GM12878 (cell line): ENCODE measurements around the gene CREB3L4. TPM values are rescaled to one million over a fixed set of nuclear protein-coding genes. Genes with fewer than 3 reads are reported as not detected.

ENCODE experiments used
- ATAC-seq: fragments of 200-7000 bp; cut with Tn5 transposase; 3 replicates; pipeline ENCODE4 v1.9.1; 2020; ENCODE audit warnings: mild to moderate bottlenecking, moderate library complexity
- BruUV-seq: library from RNA; stranded (reverse); fragments of 400-500 nt; replicated peaks from 2 replicates; lab custom pipeline; 2021; lab: Mats Ljungman, UMichigan
- CTCF ChIA-PET: fragments of 300-600 bp; sonication (Branson Sonifier 250); formaldehyde crosslinking; extraction: SDS; loops from one replicate; lab custom pipeline; 2021; ENCODE audit warnings: inconsistent platforms; lab: Yijun Ruan, JAX
- POLR2A ChIA-PET: fragments of 350-600 bp; formaldehyde crosslinking; extraction: SDS; loops from one replicate; lab custom pipeline; 2021; ENCODE audit warnings: inconsistent platforms; lab: Charles Lee
- RAD21 ChIA-PET: fragments of 300-600 bp; sonication (Branson Sonifier 250); formaldehyde crosslinking; loops from one replicate; lab custom pipeline; 2023; ENCODE audit warnings: antibody characterized with exemption; ENCODE audit not compliant: unreplicated experiment; lab: Charles Lee
- SMC1A ChIA-PET: fragments of 300-600 bp; sonication (Branson Sonifier 250); formaldehyde crosslinking; loops from one replicate; lab custom pipeline; 2023; ENCODE audit not compliant: unreplicated experiment, uncharacterized antibody; lab: Charles Lee
- DNase-seq: peaks from one replicate; pipeline ENCODE4 v3.0.0-alpha.2; 2011; ENCODE audit warnings: low read depth, low spot score
- FAIRE-seq: peaks from 3 replicates; lab custom pipeline; 2011; peaks lifted over from hg19 to GRCh38; lab: Jason Lieb, UNC
- H2AFZ ChIP-seq: 2 replicates; pipeline ENCODE4 v1.6.0; 2011; ENCODE audit warnings: low read depth, low read length, control low read depth; ENCODE audit not compliant: control insufficient read depth
- H3K27ac ChIP-seq: 2 replicates; pipeline ENCODE4 v1.5.1; 2011; ENCODE audit warnings: control low read depth; ENCODE audit not compliant: control insufficient read depth, insufficient read depth
- H3K27me3 ChIP-seq, 2 experiments: replicated peaks in 1 of 2; 2 replicates each; pipeline versions ENCODE4 v1.6.0 to v1.6.1; 2011; ENCODE audit warnings: low read length in 1 of 2; ENCODE audit not compliant: control insufficient read depth in 2 of 2, insufficient read depth in 2 of 2
- H3K36me3 ChIP-seq, 2 experiments: 2 replicates each; pipeline ENCODE4 v1.5.1; 2011; ENCODE audit warnings: low read length in 1 of 2; ENCODE audit not compliant: control insufficient read depth in 2 of 2, insufficient read depth in 2 of 2
- H3K4me1 ChIP-seq: 2 replicates; pipeline ENCODE4 v1.6.1; 2011; ENCODE audit warnings: mild to moderate bottlenecking, low read length, moderate library complexity, mixed read lengths; ENCODE audit not compliant: control insufficient read depth, insufficient read depth
- H3K4me2 ChIP-seq: 2 replicates; pipeline ENCODE4 v1.6.0; 2011; ENCODE audit warnings: control low read depth; ENCODE audit not compliant: control insufficient read depth, insufficient read depth
- H3K4me3 ChIP-seq: fragments of 200-600 bp; sonication (generic); 2 replicates; pipeline ENCODE4 v1.5.1; 2016
- H3K79me2 ChIP-seq: 2 replicates; pipeline ENCODE4 v1.6.0; 2011; ENCODE audit warnings: low read length; ENCODE audit not compliant: control insufficient read depth, insufficient read depth
- H3K9ac ChIP-seq: 2 replicates; pipeline ENCODE4 v1.8.0; 2011; ENCODE audit warnings: low read length, control low read depth, mixed read lengths; ENCODE audit not compliant: control insufficient read depth, insufficient read depth
- H3K9me3 ChIP-seq: replicated peaks from 3 replicates; pipeline ENCODE4 v1.5.1; 2011; ENCODE audit warnings: mild to moderate bottlenecking, low read length; ENCODE audit not compliant: control insufficient read depth, insufficient read depth
- H4K20me1 ChIP-seq: 2 replicates; pipeline ENCODE4 v1.6.0; 2011; ENCODE audit not compliant: control insufficient read depth, insufficient read depth
- BMI1 ChIP-seq: fragments of 450-650 bp; IDR thresholded peaks from 2 replicates; pipeline ENCODE4 v1.6.1; 2016; ENCODE audit warnings: mild to moderate bottlenecking, moderate library complexity, borderline replicate concordance
- ETV6 ChIP-seq, 2 experiments: fragments of 450-650 bp in 1 of 2; IDR thresholded peaks in 1 of 2; conservative IDR thresholded peaks in 1 of 2; 2 replicates each; pipeline ENCODE4 v1.6.1; 2014; ENCODE audit warnings: antibody characterized with exemption in 1 of 2, borderline replicate concordance in 1 of 2, low read depth in 1 of 2, mild to moderate bottlenecking in 1 of 2, moderate library complexity in 1 of 2
- LARP7 ChIP-seq: fragments of 450-650 bp; IDR thresholded peaks from 2 replicates; pipeline ENCODE4 v1.6.1; 2017; ENCODE audit warnings: mild to moderate bottlenecking
- POU2F2 ChIP-seq: IDR thresholded peaks from 3 replicates; pipeline ENCODE4 v1.6.1; 2011; ENCODE audit warnings: low read depth, mild to moderate bottlenecking, low read length, borderline replicate concordance
- SMAD5 ChIP-seq: IDR thresholded peaks from 2 replicates; pipeline ENCODE4 v1.6.1; 2016; ENCODE audit warnings: antibody characterized with exemption, low read depth
- SREBF2 ChIP-seq: IDR thresholded peaks from 2 replicates; pipeline ENCODE4 v1.6.1; 2012; ENCODE audit warnings: mild to moderate bottlenecking, low read length
- YY1 ChIP-seq: IDR thresholded peaks from 2 replicates; pipeline ENCODE4 v1.6.1; 2011; ENCODE audit warnings: low read depth, mild to moderate bottlenecking, low read length
- ZNF207 ChIP-seq: fragments of 450-650 bp; IDR thresholded peaks from 2 replicates; pipeline ENCODE4 v1.6.1; 2014; ENCODE audit warnings: antibody characterized with exemption, mild to moderate bottlenecking, borderline replicate concordance
- WGBS: methylation state at CpG from one replicate; pipeline ENCODE4 v1.1.6; 2016; ENCODE audit warnings: low lambda C conversion rate; ENCODE audit not compliant: insufficient replicate concordance, insufficient coverage; ENCODE audit errors: missing lambda C conversion rate; 5-methylcytosine and 5-hydroxymethylcytosine counted together
- in situ Hi-C: fragments of 300-500 bp; cut with MboI; formaldehyde crosslinking; loops from 9 replicates; pipeline ENCODE4 v1.14.3; 2018; ENCODE audit warnings: mixed read lengths
- intact Hi-C: fragments of 100-400 bp; cut with micrococcal nuclease; formaldehyde crosslinking; loops from one replicate; pipeline ENCODE4 v1.14.2; 2022; ENCODE audit not compliant: unreplicated experiment
- polyA plus RNA-seq, 11 experiments: library from polyadenylated mRNA; depleted of rRNA in 4 of 11; unstranded in 6 of 11; stranded (reverse) in 5 of 11; fragments of >200 nt; fragmentation: Nextera tagmentation in 4 of 11; fragmentation: Illumina TruSeq in 1 of 11; extraction: Ambion mirVana in 4 of 11; extraction: Trizol in 1 of 11; gene quantifications; 1 replicate in 1 of 11; 2 replicates in 10 of 11; pipeline versions ENCODE4 v1.2.1 to v1.2.3, GENCODE V29; 2011 to 2016; ENCODE audit warnings: inconsistent platforms in 2 of 11, missing spikeins in 2 of 11, low read depth in 1 of 11
- total RNA-seq, 4 experiments: library from RNA; depleted of rRNA in 3 of 4; stranded (reverse); fragments of >200 nt in 3 of 4; fragmentation: Illumina TruSeq in 1 of 4; extraction: Trizol in 1 of 4; gene quantifications; 2 replicates each; pipeline versions ENCODE4 v1.2.1 to v1.2.3, GENCODE V29; 2013 to 2021
- TF ChIP-seq, protein P1 (sequence below), 3 experiments: IDR thresholded peaks in 2 of 3; conservative IDR thresholded peaks in 1 of 3; 2 replicates each; pipeline ENCODE4 v1.5.1; 2011; ENCODE audit warnings: low read depth in 3 of 3, low read length in 3 of 3, mild to moderate bottlenecking in 3 of 3, control low read depth in 2 of 3, moderate library complexity in 2 of 3, inconsistent platforms in 1 of 3, mixed read lengths in 1 of 3; ENCODE audit not compliant: control insufficient read depth in 2 of 3, insufficient read depth in 1 of 3; ENCODE audit errors: extremely low read depth in 1 of 3
- TF ChIP-seq, protein P2 (sequence below): fragments of 450-650 bp; IDR thresholded peaks from 2 replicates; pipeline ENCODE4 v1.6.1; 2017; ENCODE audit warnings: mild to moderate bottlenecking
- TF ChIP-seq, protein P3 (sequence below): fragments of 450-650 bp; IDR thresholded peaks from 2 replicates; pipeline ENCODE4 v1.6.1; 2016; ENCODE audit warnings: mild to moderate bottlenecking

CREB3L4 gene
- total and polyA plus RNA-seq, 10 of the 15 experiments (the other 5 are each of a cell fraction or from before 2014, with no cell fraction given) = 9.7 to 14.0 (median 12.1) TPM

DNA sequence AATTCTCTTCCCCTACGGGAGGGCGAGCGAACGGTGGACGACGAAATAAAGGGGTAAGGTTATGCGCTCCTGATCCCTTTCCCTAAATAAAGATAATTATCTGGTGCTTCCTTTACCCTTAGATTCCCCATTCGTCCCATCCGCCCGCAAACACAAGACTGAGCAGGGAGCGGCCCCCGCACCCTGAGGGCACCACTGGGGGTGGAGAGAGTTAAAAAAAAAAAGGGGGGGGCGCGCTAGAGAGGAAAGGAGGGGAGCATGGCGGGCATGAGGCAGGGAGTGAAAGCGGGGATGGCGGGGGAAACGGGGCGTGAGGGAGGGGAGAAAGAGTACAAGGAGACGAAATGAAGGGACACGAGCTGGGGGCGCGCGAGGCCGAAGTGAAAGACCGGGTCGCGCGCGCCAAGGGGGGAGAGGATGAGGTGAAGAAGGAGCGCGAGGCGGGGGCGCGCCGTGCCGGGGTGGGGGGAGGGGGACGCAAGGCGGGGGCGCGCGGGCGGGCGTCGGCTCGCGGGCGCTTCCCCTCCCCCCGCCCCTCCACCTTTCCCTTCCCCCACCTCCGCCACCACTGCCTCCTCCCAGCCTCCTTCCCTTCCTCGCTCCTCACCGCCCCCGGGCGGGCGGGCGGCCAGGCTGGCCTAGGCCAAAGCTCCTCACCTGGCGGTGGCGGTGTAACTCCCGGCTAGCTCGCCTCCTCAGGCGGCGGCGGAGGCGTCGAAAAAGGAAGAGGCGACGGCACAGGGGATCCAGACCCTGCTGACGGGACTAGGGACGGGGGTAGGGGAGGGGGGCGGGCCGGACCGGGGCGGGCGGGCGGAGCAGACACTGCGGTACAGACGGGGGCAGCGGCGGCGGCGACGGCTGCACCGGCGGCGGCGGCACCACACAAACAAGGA lies 45.4 kb upstream of the CREB3L4 start:
- RAD21 ChIA-PET = interaction anchor here (0.5 to 6.4 kb wide), 21 partner anchors 12 to 190 kb away, joined by 3 to 55 read pairs (median 6); partner anchors contain the start of genes DENND4B, JTB, RAB13 and RPS27
- WGBS = 1% methylated on average over 21 of the region's 86 CpGs
- peak; percentile 56 for ATAC-seq
- H2AFZ ChIP-seq = no peak overlapping the region
- CTCF ChIA-PET = interaction anchor here (0.6 to 14.9 kb wide), 20 partner anchors 12 to 469 kb away, joined by 3 to 138 read pairs (median 7); partner anchors contain the start of genes CREB3L4, DENND4B, RAB13 and S100A13
- H3K36me3 ChIP-seq = peaks cover 0 to 7% of the 10 kb centered on the region in 2 experiments; a peak in 2 of 4 replicates
- H3K9ac ChIP-seq = peak overlapping the region; percentile 78
- H3K27me3 ChIP-seq = no peaks in the 10 kb centered on the region
- H4K20me1 ChIP-seq = no peaks in the 10 kb centered on the region
- peak overlapping the region; percentile 93 for H3K4me2 ChIP-seq
- intact Hi-C loops = loop anchor here (2.0 to 5.0 kb wide), 5 partner anchors 22 to 194 kb away; partner anchors contain the start of genes INTS3 and RAB13
- in situ Hi-C loops = no loop called here
- no peaks in the 10 kb centered on the region for H3K9me3 ChIP-seq
- SMC1A ChIA-PET = interaction anchor here (0.9 to 7.7 kb wide), 18 partner anchors 13 to 130 kb away, joined by 3 to 59 read pairs (median 5); partner anchors contain the start of genes CREB3L4, DENND4B, RAB13 and RPS27
- peaks cover 3% of the 10 kb centered on the region; the same call in 1 of the 2 replicates for H3K4me1 ChIP-seq
- POLR2A ChIA-PET = interaction anchor here (0.9 to 10.1 kb wide), 13 partner anchors 22 to 106 kb away, joined by 3 to 83 read pairs (median 6); partner anchors contain the start of genes CREB3L4, DENND4B, JTB and SLC39A1
- no peak for FAIRE-seq
- no TSS peak for BruUV-seq
- peaks cover 58% of the 10 kb centered on the region for H3K79me2 ChIP-seq
- H3K27ac ChIP-seq = peak overlapping the region; percentile 83
- DNase-seq = no peak
- peak overlapping the region; percentile 98 for H3K4me3 ChIP-seq
- TF ChIP-seq SREBF2 (no peak), ZNF207 (no peak), ETV6 (conservative IDR thresholded peaks at IDR 0.05 in 1 of 2, IDR thresholded peaks at IDR 0.05 in 1 of 2; ENCODE audit: borderline replicate concordance in 1 of 2, low read depth in 1 of 2) (no peak), LARP7 (no peak), YY1 (peak; percentile 22; the same call in 1 of the 2 replicates), POU2F2 (no peak), SMAD5 (no peak), BMI1 (no peak)
- TF ChIP-seq, protein P1, sequence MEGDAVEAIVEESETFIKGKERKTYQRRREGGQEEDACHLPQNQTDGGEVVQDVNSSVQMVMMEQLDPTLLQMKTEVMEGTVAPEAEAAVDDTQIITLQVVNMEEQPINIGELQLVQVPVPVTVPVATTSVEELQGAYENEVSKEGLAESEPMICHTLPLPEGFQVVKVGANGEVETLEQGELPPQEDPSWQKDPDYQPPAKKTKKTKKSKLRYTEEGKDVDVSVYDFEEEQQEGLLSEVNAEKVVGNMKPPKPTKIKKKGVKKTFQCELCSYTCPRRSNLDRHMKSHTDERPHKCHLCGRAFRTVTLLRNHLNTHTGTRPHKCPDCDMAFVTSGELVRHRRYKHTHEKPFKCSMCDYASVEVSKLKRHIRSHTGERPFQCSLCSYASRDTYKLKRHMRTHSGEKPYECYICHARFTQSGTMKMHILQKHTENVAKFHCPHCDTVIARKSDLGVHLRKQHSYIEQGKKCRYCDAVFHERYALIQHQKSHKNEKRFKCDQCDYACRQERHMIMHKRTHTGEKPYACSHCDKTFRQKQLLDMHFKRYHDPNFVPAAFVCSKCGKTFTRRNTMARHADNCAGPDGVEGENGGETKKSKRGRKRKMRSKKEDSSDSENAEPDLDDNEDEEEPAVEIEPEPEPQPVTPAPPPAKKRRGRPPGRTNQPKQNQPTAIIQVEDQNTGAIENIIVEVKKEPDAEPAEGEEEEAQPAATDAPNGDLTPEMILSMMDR (IDR thresholded peaks at IDR 0.05 in 2 of 3, conservative IDR thresholded peaks at IDR 0.05 in 1 of 3; ENCODE audit: control insufficient read depth in 2 of 3, extremely low read depth in 1 of 3, insufficient read depth in 1 of 3, low read depth in 3 of 3, low read length in 3 of 3) = peak in 2 of 3 experiments; percentile 31 to 37; a peak in 3 of 6 replicates
- TF ChIP-seq, protein P2, sequence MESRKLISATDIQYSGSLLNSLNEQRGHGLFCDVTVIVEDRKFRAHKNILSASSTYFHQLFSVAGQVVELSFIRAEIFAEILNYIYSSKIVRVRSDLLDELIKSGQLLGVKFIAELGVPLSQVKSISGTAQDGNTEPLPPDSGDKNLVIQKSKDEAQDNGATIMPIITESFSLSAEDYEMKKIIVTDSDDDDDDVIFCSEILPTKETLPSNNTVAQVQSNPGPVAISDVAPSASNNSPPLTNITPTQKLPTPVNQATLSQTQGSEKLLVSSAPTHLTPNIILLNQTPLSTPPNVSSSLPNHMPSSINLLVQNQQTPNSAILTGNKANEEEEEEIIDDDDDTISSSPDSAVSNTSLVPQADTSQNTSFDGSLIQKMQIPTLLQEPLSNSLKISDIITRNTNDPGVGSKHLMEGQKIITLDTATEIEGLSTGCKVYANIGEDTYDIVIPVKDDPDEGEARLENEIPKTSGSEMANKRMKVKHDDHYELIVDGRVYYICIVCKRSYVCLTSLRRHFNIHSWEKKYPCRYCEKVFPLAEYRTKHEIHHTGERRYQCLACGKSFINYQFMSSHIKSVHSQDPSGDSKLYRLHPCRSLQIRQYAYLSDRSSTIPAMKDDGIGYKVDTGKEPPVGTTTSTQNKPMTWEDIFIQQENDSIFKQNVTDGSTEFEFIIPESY = no peak
- TF ChIP-seq, protein P3, sequence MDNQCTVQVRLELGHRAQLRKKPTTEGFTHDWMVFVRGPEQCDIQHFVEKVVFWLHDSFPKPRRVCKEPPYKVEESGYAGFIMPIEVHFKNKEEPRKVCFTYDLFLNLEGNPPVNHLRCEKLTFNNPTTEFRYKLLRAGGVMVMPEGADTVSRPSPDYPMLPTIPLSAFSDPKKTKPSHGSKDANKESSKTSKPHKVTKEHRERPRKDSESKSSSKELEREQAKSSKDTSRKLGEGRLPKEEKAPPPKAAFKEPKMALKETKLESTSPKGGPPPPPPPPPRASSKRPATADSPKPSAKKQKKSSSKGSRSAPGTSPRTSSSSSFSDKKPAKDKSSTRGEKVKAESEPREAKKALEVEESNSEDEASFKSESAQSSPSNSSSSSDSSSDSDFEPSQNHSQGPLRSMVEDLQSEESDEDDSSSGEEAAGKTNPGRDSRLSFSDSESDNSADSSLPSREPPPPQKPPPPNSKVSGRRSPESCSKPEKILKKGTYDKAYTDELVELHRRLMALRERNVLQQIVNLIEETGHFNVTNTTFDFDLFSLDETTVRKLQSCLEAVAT = 0 out of 2 replicates have a peak, but pooled peaks have one; percentile 30
